Fibroblast of lung (primary cell): ENCODE data around the gene STPG1.

Experiments used
- CTCF ChIP-seq, 2 donors: IDR thresholded peaks in 1 of 2; conservative IDR thresholded peaks in 1 of 2; 1 replicate in 1 of 2; 2 replicates in 1 of 2; pipeline ENCODE4 v1.5.1; 2011 to 2012; ENCODE audit warnings: low read length in 2 of 2, control low read depth in 1 of 2, inconsistent platforms in 1 of 2, low read depth in 1 of 2, mild to moderate bottlenecking in 1 of 2
- EZH2 ChIP-seq: IDR thresholded peaks from 2 replicates; pipeline ENCODE4 v1.5.1; 2012; ENCODE audit warnings: low read length, control low read depth, mild to moderate bottlenecking; ENCODE audit errors: missing control alignments

- no peak for TF ChIP-seq CTCF (conservative IDR thresholded peaks at IDR 0.05 in 1 of 2, IDR thresholded peaks at IDR 0.05 in 1 of 2; ENCODE audit: low read depth in 1 of 2, low read length in 2 of 2)
- no peak for TF ChIP-seq EZH2
These were observed 101.8 kb downstream of the STPG1 start for GRCh38 chr1:24311741-24312140.
